Osteoblast (primary cell): ENCODE results near the gene ITPRIPL2. TPM values are rescaled to one million over a fixed set of nuclear protein-coding genes. Genes with fewer than 3 reads are reported as not detected.
A peak's percentile ranks its signal among the peaks of the same experiment; 100 is the strongest.

Experiments
- DNase-seq: peaks from one replicate; pipeline ENCODE4 v3.0.0; 2011; ENCODE audit warnings: low spot score, mixed read lengths; ENCODE audit not compliant: insufficient read length; ENCODE audit errors: missing footprints
- H2AFZ ChIP-seq: 2 replicates; pipeline ENCODE4 v1.6.0; 2011; ENCODE audit warnings: mild to moderate bottlenecking, low read length
- H3K27ac ChIP-seq: 2 replicates; pipeline ENCODE4 v1.5.1; 2011; ENCODE audit warnings: mild to moderate bottlenecking, low read depth, low read length, moderate library complexity
- H3K27me3 ChIP-seq: 2 replicates; pipeline ENCODE4 v1.6.0; 2012; ENCODE audit warnings: mild to moderate bottlenecking, control low read depth, inconsistent platforms, low read length, moderate library complexity; ENCODE audit not compliant: insufficient read depth
- H3K36me3 ChIP-seq: 2 replicates; pipeline ENCODE4 v1.5.1; 2011; ENCODE audit warnings: mild to moderate bottlenecking, low read length, control low read depth, moderate library complexity; ENCODE audit not compliant: insufficient read depth
- H3K4me1 ChIP-seq: 2 replicates; pipeline ENCODE4 v1.5.1; 2011; ENCODE audit warnings: mild to moderate bottlenecking, low read length, control low read depth, moderate library complexity; ENCODE audit not compliant: insufficient read depth
- H3K4me2 ChIP-seq: 2 replicates; pipeline ENCODE4 v1.6.0; 2011; ENCODE audit warnings: mild to moderate bottlenecking, low read length; ENCODE audit not compliant: insufficient read depth
- H3K4me3 ChIP-seq: fragments of 200-600 bp; sonication (generic); 3 replicates; pipeline ENCODE4 v1.5.1; 2012; ENCODE audit warnings: mild to moderate bottlenecking, low read length, inconsistent platforms; ENCODE audit not compliant: insufficient read depth
- H3K79me2 ChIP-seq: 2 replicates; pipeline ENCODE4 v1.6.0; 2012; ENCODE audit warnings: mild to moderate bottlenecking, low read length, control low read depth, inconsistent platforms; ENCODE audit not compliant: insufficient read depth
- H3K9me3 ChIP-seq: 2 replicates; pipeline ENCODE4 v1.5.1; 2011; ENCODE audit warnings: low read depth, low read length, control low read depth
- H4K20me1 ChIP-seq: 2 replicates; pipeline ENCODE4 v1.6.0; 2012; ENCODE audit warnings: mild to moderate bottlenecking, low read length, control low read depth; ENCODE audit not compliant: insufficient read depth
- total RNA-seq: library from RNA; depleted of rRNA; stranded (reverse); fragments of >200 nt; gene quantifications from 2 replicates; pipeline ENCODE4 v1.2.3, GENCODE V29; 2012
- TF ChIP-seq, protein P1 (sequence below): IDR thresholded peaks from 2 replicates; pipeline ENCODE4 v1.5.1; 2011; ENCODE audit warnings: mild to moderate bottlenecking, low read depth, low read length, moderate library complexity; ENCODE audit errors: extremely low read depth

The ITPRIPL2 gene
- total RNA-seq, 1 donor = 59.4 TPM

DNA sequence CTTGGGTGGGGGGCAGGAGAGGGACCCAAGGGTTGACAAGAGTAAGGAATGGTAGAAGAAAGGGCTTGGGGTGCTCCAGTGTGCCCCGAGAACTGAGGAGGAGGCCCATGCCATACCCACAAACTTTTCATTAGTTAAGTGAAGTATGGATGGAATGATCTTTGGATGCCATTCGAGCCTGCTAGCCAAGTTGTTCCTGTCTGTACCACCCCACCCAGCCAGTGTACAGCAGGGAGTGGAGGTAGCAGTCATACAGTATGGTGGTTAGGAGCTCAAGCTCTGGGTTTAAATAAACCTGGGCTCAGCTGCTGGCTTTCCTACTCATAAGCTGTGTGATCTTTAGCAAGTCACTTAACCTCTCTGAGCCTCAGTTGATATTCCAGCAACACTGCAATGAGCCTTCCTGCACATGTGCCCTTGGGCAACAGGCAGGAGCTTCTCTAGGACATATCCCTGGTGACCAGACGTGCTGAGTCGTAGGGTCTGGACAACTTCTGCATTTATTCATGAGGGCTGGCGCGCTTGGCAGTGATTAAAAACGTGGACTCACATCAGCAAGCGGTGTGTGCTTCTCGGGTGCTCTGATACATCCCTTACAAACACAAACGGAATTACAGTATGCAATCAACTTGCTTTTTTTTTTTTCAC, 22.9 kb downstream of the ITPRIPL2 start:
- Histone ChIP-seq H4K20me1 (no peaks in the 10 kb centered on the region), H3K27me3 (no peaks in the 10 kb centered on the region), H3K4me1 (peaks cover 16% of the 10 kb centered on the region), H3K36me3 (no peaks in the 10 kb centered on the region), H3K4me3 (no peak overlapping the region), H3K27ac (no peak overlapping the region), H3K79me2 (no peaks in the 10 kb centered on the region), H2AFZ (no peak overlapping the region), H3K4me2 (peak overlapping the region; percentile 26), H3K9me3 (no peaks in the 10 kb centered on the region)
- TF ChIP-seq, protein P1, sequence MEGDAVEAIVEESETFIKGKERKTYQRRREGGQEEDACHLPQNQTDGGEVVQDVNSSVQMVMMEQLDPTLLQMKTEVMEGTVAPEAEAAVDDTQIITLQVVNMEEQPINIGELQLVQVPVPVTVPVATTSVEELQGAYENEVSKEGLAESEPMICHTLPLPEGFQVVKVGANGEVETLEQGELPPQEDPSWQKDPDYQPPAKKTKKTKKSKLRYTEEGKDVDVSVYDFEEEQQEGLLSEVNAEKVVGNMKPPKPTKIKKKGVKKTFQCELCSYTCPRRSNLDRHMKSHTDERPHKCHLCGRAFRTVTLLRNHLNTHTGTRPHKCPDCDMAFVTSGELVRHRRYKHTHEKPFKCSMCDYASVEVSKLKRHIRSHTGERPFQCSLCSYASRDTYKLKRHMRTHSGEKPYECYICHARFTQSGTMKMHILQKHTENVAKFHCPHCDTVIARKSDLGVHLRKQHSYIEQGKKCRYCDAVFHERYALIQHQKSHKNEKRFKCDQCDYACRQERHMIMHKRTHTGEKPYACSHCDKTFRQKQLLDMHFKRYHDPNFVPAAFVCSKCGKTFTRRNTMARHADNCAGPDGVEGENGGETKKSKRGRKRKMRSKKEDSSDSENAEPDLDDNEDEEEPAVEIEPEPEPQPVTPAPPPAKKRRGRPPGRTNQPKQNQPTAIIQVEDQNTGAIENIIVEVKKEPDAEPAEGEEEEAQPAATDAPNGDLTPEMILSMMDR = no peak
- peak; percentile 54 for DNase-seq

DNA sequence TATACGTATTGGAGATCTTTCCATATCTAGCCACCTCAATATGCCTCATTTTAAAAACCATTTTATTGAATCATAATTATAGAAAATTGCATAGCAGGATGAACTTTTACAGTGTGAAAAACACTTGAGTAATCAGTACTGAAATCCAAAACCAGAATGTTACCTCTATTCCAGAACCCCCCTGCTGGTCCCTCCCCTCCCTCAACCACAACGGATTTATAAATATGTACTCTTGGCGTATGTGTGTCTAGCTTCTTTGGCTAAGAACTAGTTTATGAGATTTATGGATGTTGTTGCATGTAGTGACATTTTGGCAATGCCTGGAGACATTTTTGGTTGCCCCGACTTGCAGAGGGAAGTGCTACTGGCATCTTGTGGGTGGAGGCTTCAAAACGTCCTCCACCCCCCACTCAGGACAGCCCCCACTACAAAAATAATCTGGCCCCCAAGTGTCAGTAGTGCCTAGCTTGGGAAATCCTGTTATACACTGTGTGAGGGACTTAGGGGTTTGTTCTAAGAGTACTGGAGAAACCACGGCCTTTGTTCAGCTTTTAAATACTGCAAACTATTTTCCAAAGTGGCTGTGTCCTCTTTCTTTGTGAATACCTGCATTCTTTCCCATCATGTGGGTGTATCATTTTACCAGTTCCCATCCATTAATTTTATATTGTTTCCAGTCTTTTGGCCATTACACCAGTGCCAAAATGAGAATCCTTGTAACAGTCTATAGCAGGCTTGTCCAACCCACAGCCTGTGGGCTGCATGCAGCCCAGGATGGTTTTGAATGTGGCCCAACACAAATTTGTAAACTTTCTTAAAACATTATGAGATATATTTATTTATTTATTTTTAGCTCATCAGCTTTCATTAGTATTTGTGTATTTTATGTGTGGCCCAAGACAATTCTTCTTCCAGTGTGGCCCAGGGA, 23.7 kb downstream of the ITPRIPL2 start:
- Histone ChIP-seq H2AFZ (no peak overlapping the region), H3K4me2 (no peak overlapping the region), H3K4me3 (no peak overlapping the region), H3K79me2 (no peaks in the 10 kb centered on the region), H3K4me1 (peaks cover 14% of the 10 kb centered on the region), H4K20me1 (no peaks in the 10 kb centered on the region), H3K27ac (no peak overlapping the region), H3K36me3 (no peaks in the 10 kb centered on the region), H3K27me3 (no peaks in the 10 kb centered on the region), H3K9me3 (no peaks in the 10 kb centered on the region)
- no peak for DNase-seq
- TF ChIP-seq, protein P1 = no peak

DNA sequence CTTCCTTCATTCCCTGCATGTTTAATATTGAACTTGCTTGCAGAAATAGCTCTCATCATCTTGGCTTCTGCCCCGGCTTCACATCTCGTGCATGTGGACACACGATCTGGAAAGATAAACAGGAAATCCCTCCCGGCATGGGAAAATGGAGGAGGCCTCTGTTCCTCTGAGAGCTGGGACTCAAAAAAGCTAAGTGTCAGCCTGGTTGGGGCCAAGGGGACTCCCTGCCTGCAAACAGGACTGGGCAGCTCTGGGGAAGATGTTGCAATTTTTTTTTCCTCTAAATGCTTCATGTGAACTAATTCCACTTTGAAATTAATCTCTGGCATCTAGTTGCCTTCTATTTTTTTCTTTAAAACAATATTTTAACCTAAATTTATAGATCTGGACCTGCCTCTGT, 24.8 kb downstream of the ITPRIPL2 start:
- H2AFZ ChIP-seq = peak overlapping the region; percentile 65

More for the DNA sequence above, 24.8 kb downstream of the ITPRIPL2 start:
- Histone ChIP-seq H3K79me2 (no peaks in the 10 kb centered on the region), H3K4me2 (no peak overlapping the region), H3K4me3 (no peak overlapping the region), H4K20me1 (no peaks in the 10 kb centered on the region), H3K36me3 (no peaks in the 10 kb centered on the region), H3K27me3 (no peaks in the 10 kb centered on the region), H3K9me3 (no peaks in the 10 kb centered on the region), H3K27ac (no peak overlapping the region), H3K4me1 (peaks cover 14% of the 10 kb centered on the region)
- DNase-seq = peak; percentile 58
- TF ChIP-seq, protein P1 = no peak
